Stimulated activated naive CD8-positive, alpha-beta T cell treated with anti-CD3 and anti-CD28 coated beads, Interleukin-15, Interleukin-2, amounts not matched to agents 100 U/mL and 50 U/mL, for 24 hours (primary cell): Measurements from ENCODE around the gene IL12RB2.
"Not testable (repeated sequence)": the region's sequence is repeated elsewhere in the genome, so short reads cannot be mapped to it uniquely, and the experiment has no call there.

ENCODE experiments used
- ATAC-seq: fragments of 150-1000 bp; cut with Tn5 transposase; one replicate; pipeline ENCODE4 v1.10.0; 2021
- DNase-seq: peaks from one replicate; pipeline ENCODE4 v3.0.0; 2021

Gene IL12RB2

DNA sequence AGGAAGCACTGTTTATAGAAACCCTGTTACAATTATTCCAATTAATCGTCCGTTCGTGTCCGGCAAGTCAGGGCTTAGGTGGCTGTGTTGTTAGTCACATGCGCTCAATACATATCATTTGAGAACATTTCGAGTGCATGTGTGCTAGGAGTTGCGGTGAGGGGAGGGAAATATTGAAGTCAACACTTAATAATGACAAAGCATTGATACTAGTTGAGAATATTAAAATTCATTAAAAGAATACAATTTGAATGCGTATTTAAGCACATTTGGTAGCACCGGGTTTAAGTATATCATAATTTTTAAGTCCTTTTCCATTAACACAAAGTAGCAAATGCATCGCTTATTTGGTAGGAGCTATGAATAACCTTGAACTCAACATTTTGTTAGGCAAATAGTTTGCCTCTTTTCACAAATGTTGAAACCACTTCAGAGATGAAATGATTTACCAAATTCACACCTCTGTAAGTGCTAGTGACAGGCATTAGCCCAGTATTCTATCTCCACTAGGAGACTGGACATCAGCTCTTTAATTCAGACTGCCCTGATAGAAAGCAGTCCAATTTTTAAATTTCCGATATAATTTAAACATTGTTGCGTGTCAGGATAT lies 123.6 kb downstream of the IL12RB2 start:
- no peak for ATAC-seq
- DNase-seq, result no peak

DNA sequence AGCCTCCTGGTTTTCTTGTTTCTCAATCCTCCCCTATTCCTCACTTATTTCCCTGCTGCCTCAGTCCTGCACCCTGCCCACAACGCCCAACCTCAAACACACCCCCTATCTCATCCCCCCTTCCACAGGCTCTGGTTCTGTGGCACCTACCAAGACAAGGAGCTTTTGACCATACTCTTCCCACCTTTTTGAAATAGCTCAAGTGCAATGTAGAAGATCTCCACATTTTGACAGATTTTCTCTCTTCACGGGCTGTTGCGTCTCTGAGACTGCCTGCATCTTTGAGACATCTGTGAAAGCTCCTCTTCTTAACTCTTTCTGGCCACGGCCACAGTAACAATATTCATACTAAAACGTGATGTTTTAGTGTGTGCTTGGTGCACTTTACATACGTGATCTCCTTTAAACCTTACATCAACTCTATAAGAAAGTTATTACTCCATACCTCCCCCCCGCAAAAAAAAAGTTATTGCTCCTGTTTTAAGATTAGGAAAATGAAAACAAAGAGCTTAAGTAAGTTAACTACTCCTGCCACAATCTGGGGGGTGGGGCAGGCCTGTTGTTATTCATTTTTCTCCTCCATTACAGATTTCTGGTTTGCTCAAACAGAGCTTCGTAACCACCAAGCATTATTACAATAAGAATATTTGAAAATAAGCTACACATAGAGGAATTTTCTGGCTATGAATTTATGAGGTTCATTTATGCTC lies 124.4 kb downstream of the IL12RB2 start:
- no peak for DNase-seq
- no peak for ATAC-seq

DNA sequence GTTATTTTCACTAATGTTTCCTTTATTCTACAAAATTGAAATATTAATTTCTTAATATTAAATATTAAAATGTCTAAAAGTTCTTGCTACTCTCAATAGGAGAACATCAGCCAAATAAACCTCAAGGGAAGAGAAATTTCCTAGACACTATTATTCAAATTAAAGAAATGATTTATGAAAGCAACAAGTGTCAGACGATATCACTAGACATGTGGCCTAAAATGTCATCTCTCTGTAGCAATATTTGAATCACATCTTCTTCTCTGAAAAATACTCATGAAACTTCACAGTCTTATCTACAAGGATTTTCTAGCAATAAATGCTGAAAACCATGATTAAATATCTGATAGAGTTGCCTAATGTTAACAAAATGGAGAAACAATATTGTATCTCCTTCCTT lies 125.1 kb downstream of the IL12RB2 start:
- ATAC-seq, result no peak
- no peak for DNase-seq

DNA sequence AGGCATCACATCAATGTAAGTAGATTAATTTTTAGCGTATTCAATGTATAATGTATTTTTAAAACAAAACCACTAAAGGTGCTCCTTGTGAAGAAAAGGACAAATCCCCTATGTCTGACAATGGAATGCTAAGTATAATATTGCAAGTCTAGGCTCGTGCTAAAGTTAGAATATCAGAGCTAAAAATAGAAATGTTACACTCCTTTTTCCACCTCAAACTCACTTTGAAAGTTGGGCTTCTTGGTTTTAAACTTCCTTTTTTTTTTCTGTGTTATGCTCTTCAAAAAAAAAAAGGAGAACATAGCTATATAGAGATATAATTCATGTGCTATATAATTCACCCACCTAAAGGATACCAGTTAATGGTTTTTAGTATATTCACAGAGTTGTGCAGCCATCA lies 126.2 kb downstream of the IL12RB2 start:
- DNase-seq, result no peak
- ATAC-seq, result no peak

DNA sequence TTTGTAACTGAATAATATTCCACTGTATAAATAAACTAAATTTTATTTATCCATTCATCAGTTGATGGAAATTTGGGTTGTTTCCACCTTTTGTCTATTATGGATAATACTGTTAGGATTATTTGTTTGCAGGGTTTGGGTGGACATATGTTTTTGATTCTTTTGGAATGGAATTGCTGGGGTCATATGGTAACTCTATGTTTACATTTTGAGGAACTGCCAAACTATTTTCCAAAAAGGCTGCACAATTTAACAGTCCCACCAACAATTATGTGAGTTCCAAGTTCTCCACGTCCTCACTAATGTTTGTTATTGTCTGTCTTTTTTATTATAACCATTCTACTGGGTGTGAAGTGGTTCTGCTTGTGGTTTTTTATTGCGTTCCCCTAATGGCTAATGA lies 126.8 kb downstream of the IL12RB2 start:
- DNase-seq, result no peak
- no peak for ATAC-seq

DNA sequence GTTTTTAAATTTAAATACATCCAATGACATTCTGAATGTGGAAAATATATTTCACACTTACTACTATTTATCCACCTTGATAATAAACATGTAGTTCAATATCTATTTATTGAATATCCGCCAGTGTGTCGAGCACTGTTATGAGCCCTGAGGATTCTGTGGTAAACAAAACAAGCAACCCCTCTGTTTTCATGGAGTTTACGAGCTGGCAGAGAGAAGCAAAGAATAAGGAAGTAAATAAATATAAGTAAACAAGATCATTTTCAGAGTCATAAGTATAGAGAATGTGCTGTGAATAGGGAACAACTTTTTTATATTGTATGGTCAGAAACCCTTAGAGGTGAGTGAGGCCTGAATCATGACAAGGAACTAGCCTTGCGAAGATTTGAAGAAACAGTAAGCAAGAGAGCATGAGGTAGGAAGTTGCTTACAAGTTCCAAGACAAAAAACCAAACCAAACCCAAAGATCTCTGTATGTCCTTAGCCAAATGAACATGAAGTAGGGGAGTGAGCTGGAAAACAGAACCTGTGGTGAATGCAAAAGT lies 128.9 kb downstream of the IL12RB2 start:
- no peak for DNase-seq
- ATAC-seq, result no peak

DNA sequence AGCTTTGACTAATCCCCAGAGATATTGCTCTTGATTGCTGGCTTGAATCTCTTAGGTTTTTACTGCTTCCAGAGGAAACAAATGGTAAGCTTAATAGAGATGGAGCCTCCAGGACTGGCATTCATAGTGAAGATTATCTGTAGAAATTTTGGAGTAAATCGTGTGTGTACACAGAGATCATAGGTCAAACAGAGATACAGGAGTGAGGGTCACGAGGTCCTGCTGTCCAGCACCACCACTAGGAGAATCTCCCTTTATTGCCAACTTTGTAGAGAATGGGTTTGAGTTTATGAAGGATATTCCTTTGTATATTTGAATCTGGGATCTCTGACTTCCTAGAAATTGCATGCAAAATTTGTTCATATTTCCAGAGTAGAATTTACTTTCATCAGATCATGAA lies 130.3 kb downstream of the IL12RB2 start:
- ATAC-seq, result no peak
- DNase-seq, result no peak

DNA sequence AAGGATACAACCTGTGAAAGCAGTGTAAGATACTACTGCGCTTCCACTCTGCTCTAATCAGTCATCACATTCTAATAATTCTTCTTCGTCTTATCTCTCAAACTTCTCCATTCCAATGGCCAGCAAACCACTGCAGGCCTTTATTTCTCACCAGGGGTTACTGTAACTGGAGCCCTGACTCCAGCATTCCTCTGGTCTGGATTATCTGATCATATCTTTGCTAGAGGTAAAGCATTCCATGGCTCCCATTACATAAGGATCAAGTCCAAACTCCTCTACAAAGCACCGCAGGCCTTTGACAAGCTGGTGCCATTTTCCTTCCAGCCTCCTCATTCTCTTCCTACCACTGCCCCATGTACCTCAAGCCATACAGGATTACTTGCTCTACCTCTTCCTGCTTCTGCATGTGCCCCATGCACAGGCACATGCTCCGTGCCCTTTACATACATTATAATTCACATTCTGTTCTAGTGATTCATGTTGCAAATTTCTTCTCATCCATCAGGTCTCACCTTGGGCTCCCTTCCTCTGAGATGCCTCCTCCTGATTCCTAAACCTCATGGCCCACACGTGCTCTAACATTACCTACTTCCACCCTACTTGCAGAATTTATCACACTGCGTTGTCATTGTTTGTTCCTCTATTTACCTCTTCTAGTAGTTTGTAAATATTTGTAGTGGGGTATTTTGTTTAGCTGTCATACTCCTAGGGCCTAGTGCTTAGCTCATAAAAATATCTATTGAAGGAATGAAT lies 131.8 kb downstream of the IL12RB2 start:
- ATAC-seq (no peak), DNase-seq (no peak)

DNA sequence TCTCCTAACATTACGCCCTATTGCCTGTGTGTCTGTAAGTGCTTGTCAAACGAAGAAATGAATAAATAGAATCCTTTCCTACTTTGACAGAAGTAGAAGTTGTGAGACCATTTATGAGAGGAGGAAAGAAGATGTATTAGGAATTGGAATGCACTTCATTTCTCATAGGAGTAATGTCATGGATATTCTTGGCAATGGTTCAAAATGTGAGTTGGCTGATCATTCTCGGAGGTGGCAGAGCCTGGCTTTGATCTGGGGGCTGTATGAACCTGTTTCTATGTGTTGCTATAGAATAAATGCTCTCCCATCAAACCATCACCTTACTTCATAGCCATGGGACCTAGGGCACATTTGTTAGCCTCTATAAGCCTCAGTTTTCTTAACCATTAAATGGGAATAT lies 132.7 kb downstream of the IL12RB2 start:
- ATAC-seq, result no peak

DNA sequence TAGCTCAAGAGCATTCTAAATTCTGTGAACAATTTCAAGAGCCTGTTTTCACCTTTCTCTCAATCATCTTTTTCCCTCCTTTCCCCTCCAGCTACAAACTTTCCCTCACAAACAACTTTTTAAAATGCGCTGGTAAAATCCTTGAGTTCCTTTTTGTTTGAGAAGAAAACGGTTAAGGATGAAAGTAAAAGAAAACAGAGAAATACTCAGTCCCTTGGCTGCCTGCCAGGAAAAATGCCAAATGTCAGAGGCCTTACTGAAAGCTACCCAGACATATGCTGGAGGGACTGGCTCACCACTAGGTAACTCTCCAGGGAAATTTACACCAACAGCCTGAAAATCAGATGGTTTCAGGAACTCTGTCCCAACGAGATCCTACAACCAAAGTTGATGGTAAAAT lies 133.5 kb downstream of the IL12RB2 start:
- DNase-seq (peak; percentile 82), ATAC-seq (peak; percentile 60)

More for the DNA sequence above, 132.7 kb downstream of the IL12RB2 start:
- DNase-seq, result no peak

DNA sequence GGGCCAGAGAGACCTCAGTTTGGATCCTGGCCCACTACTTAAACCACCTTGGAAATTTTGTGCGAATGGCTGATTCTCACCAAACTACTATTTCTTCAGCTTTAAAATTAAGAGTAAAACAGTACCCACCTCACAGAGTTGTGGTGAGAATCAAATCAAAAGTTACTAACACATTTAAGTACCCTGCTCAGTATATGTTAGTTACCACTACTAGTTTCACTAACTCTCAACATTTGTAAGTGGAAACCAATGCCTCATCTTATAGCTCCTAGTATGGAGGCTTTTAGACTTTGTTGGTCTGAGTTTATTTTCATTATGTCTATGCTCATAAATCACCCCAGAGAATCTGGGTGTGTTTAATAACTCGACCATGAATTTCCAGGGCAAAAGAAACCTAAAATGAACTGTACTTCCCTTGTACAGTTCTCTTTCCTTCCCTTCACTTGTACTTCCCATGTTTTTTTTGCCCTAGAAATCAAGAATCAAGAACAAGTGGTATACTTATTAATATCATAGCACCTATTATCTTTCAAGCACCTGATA lies 134.1 kb downstream of the IL12RB2 start:
- DNase-seq (no peak), ATAC-seq (peak; percentile 94)

DNA sequence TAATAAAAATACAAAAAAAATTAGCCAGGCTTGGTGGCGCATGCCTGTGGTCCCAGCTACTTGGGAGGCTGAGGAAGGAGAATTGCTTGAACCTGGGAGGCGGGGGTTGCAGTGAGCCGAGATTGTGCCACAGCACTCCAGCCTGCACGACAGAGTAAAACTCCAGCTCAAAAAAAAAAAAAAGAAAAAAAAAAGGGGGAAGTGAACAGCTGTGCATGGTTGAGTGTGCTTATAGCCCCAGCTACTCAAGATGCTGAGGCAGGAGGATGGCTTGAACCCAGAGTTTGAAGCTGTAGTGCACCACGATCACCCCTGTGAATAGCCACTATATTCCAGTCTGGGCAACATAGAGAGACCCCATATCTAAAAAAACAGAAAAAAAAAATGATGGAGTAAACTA lies 138.3 kb downstream of the IL12RB2 start:
- DNase-seq, ATAC-seq: not testable (repeated sequence)
